ENCODE results near the gene UNC5A. TPM values are rescaled to one million over a fixed set of nuclear protein-coding genes. Genes with fewer than 3 reads are reported as not detected.

Gene UNC5A
- total RNA-seq, 4 donors from 2014 or later, result not detected

DNA sequence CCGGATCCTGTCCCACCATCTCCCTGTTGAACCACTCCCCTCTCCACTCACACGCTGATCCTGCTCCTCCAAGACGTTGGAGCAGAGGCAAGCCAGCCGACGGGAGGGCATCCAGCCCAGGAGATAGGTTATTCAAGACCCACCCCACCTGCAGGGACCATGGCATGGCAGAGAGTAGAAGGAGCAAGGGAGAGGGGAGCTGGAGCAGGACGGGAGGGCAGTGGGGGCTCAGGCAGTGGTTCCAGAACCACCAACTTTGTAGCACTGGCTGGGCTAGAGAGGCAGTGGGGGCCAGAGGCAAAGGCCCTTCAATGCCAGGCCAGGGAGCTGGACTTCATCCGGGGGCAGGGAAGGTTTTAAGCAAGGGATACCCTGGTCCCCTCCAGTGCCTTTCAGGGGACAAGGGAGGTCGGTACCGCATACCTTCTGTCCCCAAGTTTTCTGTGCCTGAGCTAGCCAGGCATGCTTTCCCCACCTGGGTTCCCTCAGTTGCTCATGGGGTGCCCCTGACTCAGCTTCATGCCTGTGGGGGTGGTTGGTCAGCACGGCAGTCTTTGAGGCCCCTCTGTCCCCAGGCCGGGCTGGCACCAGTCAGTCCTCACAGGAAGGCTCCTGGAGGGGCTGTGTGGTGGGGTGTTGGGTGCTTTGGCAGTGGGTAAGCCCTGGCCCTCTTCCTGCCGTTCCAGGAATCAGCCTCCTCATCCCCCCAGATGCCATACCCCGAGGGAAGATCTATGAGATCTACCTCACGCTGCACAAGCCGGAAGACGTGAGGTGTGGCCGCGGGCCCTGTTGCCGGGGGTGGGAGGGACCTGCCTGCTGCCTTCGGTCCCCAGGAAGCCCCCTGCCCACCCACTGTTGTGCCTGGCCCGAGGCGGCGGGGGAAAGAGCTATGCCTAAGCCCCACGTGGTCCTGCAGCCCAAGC is 66.4 kb downstream of the UNC5A start:
- H3K27me3 ChIP-seq, result peaks cover 0 to 38% of the 10 kb centered on the region in 2 donors
- WGBS, 2 donors, result 62 to 63% methylated on average over 12 to 24 of the region's 24 CpGs
- no peaks in the 10 kb centered on the region for H3K9me3 ChIP-seq
- peaks cover 0 to 8% (median 0%) of the 10 kb centered on the region in 3 donors for H3K36me3 ChIP-seq
- no peak overlapping the region for H3K4me3 ChIP-seq
- H3K27ac ChIP-seq, result no peak overlapping the region
- no peaks in the 10 kb centered on the region for H3K4me1 ChIP-seq
- DNase-seq (ENCODE audit: low spot score in 2 of 2), result no peak
- TF ChIP-seq CTCF (IDR thresholded peaks at IDR 0.05) (no peak), EP300 (IDR thresholded peaks at IDR 0.05) (no peak), POLR2A (IDR thresholded peaks at IDR 0.05) (no peak)

DNA sequence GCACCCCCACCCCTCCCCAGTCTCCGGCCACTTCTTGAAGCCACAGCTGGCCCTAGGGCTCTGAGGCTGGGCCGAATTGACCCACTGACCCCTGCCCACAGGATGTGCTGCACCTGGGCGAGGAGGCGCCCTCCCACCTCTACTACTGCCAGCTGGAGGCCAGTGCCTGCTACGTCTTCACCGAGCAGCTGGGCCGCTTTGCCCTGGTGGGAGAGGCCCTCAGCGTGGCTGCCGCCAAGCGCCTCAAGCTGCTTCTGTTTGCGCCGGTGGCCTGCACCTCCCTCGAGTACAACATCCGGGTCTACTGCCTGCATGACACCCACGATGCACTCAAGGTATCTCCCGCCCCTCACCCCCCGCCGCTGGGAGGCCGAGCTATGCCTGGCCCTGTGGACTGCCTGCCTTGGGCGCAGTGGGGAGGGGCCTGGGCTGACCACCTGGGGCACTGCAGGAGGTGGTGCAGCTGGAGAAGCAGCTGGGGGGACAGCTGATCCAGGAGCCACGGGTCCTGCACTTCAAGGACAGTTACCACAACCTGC is 67.5 kb downstream of the UNC5A start:
- Histone ChIP-seq H3K36me3 (peaks cover 0 to 9% (median 0%) of the 10 kb centered on the region in 3 donors), H3K27ac (no peak overlapping the region), H3K9me3 (no peaks in the 10 kb centered on the region), H3K4me1 (no peaks in the 10 kb centered on the region), H3K4me3 (no peak overlapping the region), H3K27me3 (peaks cover 0 to 38% of the 10 kb centered on the region in 2 donors)
- no peak for DNase-seq (ENCODE audit: low spot score in 2 of 2)
- 27 to 65% methylated on average over 2 to 3 of the region's 21 CpGs for WGBS, 2 donors
- TF ChIP-seq CTCF (IDR thresholded peaks at IDR 0.05) (no peak), POLR2A (IDR thresholded peaks at IDR 0.05) (no peak), EP300 (IDR thresholded peaks at IDR 0.05) (no peak)

- no peak overlapping the region for H3K27ac ChIP-seq
- peaks cover 0 to 9% (median 0%) of the 10 kb centered on the region in 3 donors for H3K36me3 ChIP-seq
- WGBS, 2 donors, result 79 to 86% methylated on average over 6 to 7 of the region's 12 CpGs
- no peak for DNase-seq (ENCODE audit: low spot score in 2 of 2)
- H3K9me3 ChIP-seq, result no peaks in the 10 kb centered on the region
- TF ChIP-seq CTCF (IDR thresholded peaks at IDR 0.05), result no peak
- no peak for TF ChIP-seq EP300 (IDR thresholded peaks at IDR 0.05)
- no peak for TF ChIP-seq POLR2A (IDR thresholded peaks at IDR 0.05)
- H3K4me3 ChIP-seq, result no peak overlapping the region
- no peaks in the 10 kb centered on the region for H3K4me1 ChIP-seq
- peaks cover 0 to 38% of the 10 kb centered on the region in 2 donors for H3K27me3 ChIP-seq
These were observed 68.1 kb downstream of the UNC5A start for GRCh38 chr5:176878463-176878862.

GRCh38 chr5:176878906-176879662 is 68.7 kb downstream of the UNC5A start:
- H3K9me3 ChIP-seq, result no peaks in the 10 kb centered on the region
- H3K36me3 ChIP-seq, result peaks cover 0 to 9% (median 0%) of the 10 kb centered on the region in 3 donors
- H3K27me3 ChIP-seq, result peaks cover 0 to 38% of the 10 kb centered on the region in 2 donors
- 79 to 81% methylated on average over 20 to 21 of the region's 23 CpGs for WGBS, 2 donors
- no peak overlapping the region for H3K27ac ChIP-seq
- DNase-seq (ENCODE audit: low spot score in 2 of 2), result no peak
- H3K4me1 ChIP-seq, result no peaks in the 10 kb centered on the region
- no peak overlapping the region for H3K4me3 ChIP-seq
- TF ChIP-seq EP300 (IDR thresholded peaks at IDR 0.05) (no peak), CTCF (IDR thresholded peaks at IDR 0.05) (no peak), POLR2A (IDR thresholded peaks at IDR 0.05) (no peak)
